Measurements from ENCODE around the gene CIZ1.

DNA sequence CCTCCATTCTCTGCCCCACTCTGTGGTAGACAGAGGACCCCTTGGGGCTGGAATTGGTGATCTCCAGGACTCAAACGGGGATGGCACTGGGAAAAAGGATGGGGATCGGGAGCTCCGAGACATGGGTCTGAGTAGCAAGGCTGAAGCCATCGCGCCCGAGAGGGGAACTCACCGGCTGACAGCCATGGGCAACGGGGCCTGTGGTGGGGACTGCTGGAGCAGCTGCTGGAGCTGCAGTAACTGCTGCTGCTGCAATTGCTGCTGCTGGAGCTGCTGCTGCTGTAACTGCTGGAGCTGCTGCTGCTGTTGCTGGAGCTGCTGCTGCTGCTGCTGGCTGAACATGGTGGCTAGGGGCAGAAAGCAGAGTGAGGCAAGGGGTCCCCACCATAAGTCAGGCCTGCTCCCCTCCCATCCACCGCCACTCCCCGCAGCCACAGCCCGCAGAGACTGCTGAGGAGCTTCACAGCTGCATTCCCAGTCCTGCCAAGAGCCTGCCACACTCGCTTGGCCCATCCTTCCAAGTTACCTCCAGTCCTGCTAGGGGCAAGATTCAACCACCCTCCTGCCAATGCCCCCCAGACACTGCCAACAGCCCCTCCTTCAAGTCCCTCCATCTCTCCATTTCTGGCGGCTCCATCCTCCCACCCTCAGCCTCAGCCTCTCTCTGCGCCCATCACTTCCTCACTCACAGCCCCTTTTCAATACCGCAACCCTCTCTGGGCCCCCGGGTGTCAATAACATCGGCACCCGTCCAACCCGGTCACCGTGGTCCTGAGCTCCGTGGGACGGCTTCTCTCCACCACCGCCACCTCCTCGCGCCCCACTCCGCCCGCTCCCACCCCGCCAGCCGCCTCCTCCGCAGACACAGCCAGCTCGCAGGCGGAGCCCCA, 611 bp downstream of the CIZ1 start:
- TF ChIP-seq EGR1 (IDR thresholded peaks at IDR 0.05; ENCODE audit: borderline replicate concordance in 1 of 2, low read depth in 2 of 2, low read length in 2 of 2) (no peak), TCF7 (IDR thresholded peaks at IDR 0.05; ENCODE audit: borderline replicate concordance) (no peak), NFYA (IDR thresholded peaks at IDR 0.05; ENCODE audit: borderline replicate concordance, low read depth, low read length) (no peak), POLR2AphosphoS5 (IDR thresholded peaks at IDR 0.05; ENCODE audit: low read length) (no peak)
